ENCODE results near the gene LBX2. TPM values are rescaled to one million over a fixed set of nuclear protein-coding genes. Genes with fewer than 3 reads are reported as not detected.

Gene LBX2
- total and polyA plus RNA-seq, 10 of the 15 experiments (the other 5 are each of a cell fraction or from before 2014, with no cell fraction given): 0.08 to 4.0 (median 0.27) TPM

DNA sequence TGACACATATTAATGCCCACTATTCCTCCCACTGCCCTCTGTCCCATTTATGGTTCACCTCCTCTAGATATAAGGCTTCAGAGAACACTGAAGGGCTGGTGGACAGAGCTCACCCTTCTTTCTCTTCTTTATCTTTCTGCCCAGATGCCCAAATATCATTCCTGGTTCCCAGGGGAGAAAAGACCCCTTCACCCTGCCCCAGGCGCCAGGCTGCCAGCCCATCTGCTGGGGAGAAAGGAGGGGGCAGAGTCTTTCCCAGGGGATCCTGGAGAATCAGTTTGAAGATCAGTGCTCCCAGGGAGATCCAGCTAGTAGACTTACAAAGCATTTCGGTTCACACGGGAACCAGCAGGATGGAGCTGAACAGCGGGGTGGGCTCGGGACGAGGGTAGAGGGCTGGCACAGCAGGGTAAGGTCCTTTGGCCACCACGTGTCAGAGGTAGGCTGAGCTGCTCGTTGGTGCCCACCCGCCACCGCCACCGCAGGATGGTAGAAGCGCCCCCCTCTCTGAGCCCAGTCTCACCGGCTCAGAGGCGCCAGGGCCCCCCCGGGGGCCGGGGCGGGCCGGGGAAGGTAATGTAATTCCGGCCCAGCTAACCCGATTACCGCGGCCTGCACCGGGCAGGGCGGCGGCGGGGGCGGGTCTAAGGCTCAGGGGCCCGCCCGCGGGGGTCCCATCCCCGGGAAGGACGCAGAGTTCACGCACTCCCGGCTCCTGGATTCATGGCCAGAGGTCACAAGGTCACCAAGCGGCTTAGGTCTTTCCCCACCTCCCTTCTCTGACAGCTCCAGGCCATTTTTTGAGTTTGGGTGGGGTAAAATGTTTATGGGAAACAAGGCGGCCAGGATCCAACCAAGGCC lies 13.6 kb upstream of the LBX2 start:
- no peak for FAIRE-seq
- Histone ChIP-seq H3K4me3 (no peak overlapping the region), H3K9ac (ENCODE audit: control insufficient read depth, insufficient read depth, low read length) (no peak overlapping the region), H4K20me1 (ENCODE audit: control insufficient read depth, insufficient read depth) (no peaks in the 10 kb centered on the region), H3K79me2 (ENCODE audit: control insufficient read depth, insufficient read depth, low read length) (no peaks in the 10 kb centered on the region), H3K27ac (ENCODE audit: control insufficient read depth, insufficient read depth) (no peak overlapping the region), H3K27me3 (replicated peaks in 1 of 2; ENCODE audit: control insufficient read depth in 2 of 2, insufficient read depth in 2 of 2, low read length in 1 of 2) (peaks cover 18 to 31% of the 10 kb centered on the region in 2 experiments), H2AFZ (ENCODE audit: control insufficient read depth, low read depth, low read length) (no peak overlapping the region), H3K9me3 (replicated peaks; ENCODE audit: control insufficient read depth, insufficient read depth, low read length) (no peaks in the 10 kb centered on the region; the same call in 2 of the 3 replicates), H3K4me1 (ENCODE audit: control insufficient read depth, insufficient read depth, low read length) (peaks cover 18% of the 10 kb centered on the region; the same call in 1 of the 2 replicates), H3K36me3 (ENCODE audit: control insufficient read depth in 2 of 2, insufficient read depth in 2 of 2, low read length in 1 of 2) (no peaks in the 10 kb centered on the region), H3K4me2 (ENCODE audit: control insufficient read depth, insufficient read depth) (no peak overlapping the region)
- RAD21 ChIA-PET (ENCODE audit: unreplicated experiment): no interaction called here
- intact Hi-C loops (cut with micrococcal nuclease; ENCODE audit: unreplicated experiment) (no loop called here), in situ Hi-C loops (cut with MboI) (no loop called here)
- SMC1A ChIA-PET (ENCODE audit: uncharacterized antibody, unreplicated experiment): no interaction called here
- TF ChIP-seq SMAD5 (IDR thresholded peaks at IDR 0.05; ENCODE audit: low read depth) (no peak), IKZF1 (conservative IDR thresholded peaks at IDR 0.05) (no peak), REST (IDR thresholded peaks at IDR 0.05; ENCODE audit: low read depth, low read length) (no peak), FOS (IDR thresholded peaks at IDR 0.05; ENCODE audit: borderline replicate concordance, extremely low read depth, insufficient read length) (no peak)
- no peak for ATAC-seq
- 25% methylated on average over 31 of the region's 36 CpGs for WGBS (ENCODE audit: insufficient coverage, insufficient replicate concordance, low lambda C conversion rate, missing lambda C conversion rate)
- DNase-seq (ENCODE audit: low read depth, low spot score): no peak
- CTCF ChIA-PET: interaction anchor here (1.1 kb wide), 1 partner anchor 9 kb away, joined by 3 read pairs; no protein-coding TSS in a partner anchor
- POLR2A ChIA-PET: interaction anchor here (1.0 kb wide), 1 partner anchor 79 kb away, joined by 3 read pairs; no protein-coding TSS in a partner anchor
- no TSS peak for BruUV-seq (replicated peaks)
